GM18511 (cell line): ENCODE data around the gene CCDC171.
A peak's percentile ranks its signal among the peaks of the same experiment; 100 is the strongest.

ENCODE experiments used
- ATAC-seq: cut with Tn5 transposase; IDR thresholded peaks from one replicate; pipeline ENCODE4 v1.9.1; 2021; ENCODE audit warnings: mild to moderate bottlenecking, moderate library complexity; ENCODE audit not compliant: unreplicated experiment

Gene CCDC171

GRCh38 chr9:15867334-15867733 lies 314.5 kb downstream of the CCDC171 start:
- ATAC-seq, result no peak

DNA sequence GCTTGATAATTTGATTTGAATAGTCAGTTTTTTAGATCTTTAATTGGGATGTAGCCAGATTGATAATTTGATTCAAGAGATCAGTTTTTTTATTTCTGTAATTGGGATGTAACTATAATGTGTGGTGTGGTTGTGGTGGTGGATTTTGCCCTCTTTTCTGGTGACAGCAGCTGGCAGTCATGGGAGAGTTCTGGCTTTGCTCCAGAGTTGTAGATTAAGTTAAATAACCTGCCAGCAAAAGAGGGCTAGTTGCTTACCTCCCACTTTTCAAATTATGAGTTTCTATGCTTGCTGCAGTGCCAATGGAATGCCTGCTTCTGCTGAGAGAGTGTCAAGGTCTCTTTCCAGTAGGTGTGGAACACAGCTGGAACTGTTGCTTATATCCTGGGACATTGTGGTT lies 315.1 kb downstream of the CCDC171 start:
- ATAC-seq, result no peak

DNA sequence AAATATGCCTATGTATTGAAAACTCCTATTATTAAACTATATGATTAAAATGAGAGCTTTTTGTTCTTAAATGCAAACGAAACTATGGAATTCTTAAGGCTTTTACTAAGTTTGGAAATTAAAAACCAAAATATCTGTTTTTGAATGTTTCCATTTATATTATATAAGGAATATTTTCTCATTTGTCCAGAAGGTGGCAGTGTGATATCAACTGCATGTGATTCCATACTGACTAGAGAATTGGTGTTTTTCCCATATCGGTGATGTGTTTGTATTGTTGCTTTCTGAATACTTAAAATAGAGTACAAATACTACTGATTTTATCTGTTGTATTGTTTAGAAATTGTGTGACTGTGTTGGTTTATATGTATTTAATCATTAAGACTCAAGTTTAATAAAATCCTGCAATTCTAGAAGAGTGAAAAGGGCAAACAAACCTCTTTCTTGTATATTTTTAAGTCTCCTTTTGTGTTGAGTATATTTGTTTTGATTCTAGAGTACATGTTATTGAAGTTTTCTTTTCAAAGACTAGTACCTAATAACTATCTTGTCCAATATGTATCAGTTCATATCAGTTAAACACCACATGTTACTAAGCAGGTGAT lies 320.8 kb downstream of the CCDC171 start:
- ATAC-seq, result peak; percentile 84

- no peak for ATAC-seq
Observed at GRCh38 chr9:15882328-15882727, 329.5 kb downstream of the CCDC171 start.

DNA sequence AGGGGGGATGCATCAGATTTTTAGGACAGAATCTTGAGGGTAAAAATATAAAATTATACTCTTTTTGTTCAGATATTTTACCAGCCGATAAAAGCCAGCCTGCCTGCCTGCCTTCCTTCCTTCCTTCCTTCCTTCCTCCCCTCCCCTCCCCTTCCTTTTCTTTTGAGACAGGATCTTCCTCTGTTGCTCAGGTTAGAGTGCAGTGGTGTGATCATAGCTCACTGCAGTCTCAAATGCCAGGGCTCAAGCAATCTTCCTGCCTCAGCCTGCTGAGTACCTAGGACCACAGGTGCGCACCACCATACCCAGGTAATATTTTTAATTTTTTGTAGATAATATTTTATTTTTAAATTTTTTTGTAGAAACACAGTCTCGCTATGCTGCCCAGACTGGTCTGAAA lies 330.0 kb downstream of the CCDC171 start:
- no peak for ATAC-seq

- no peak for ATAC-seq
Observed at GRCh38 chr9:15885464-15885863, 332.6 kb downstream of the CCDC171 start.

GRCh38 chr9:15889555-15889954 lies 336.7 kb downstream of the CCDC171 start:
- no peak for ATAC-seq

DNA sequence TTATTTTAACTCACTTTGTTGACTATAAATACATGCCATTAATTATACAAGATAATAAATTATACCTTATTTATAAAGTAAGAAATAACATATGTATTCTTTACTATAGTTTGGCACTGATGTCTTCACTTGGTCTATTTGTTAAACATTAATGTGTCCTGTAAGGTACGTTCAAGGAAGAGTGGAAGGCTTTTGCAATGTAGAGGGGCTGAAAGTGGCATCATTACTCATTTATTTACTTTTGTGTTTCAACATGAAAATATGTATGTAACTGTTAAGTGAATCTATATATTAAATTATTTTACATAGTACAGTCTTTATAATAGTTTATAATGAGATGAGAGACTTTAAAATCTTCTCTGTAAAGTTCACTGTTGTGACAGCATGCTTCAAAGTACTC lies 348.7 kb downstream of the CCDC171 start:
- no peak for ATAC-seq

- no peak for ATAC-seq
Observed at GRCh38 chr9:15909297-15909696, 356.5 kb downstream of the CCDC171 start.

GRCh38 chr9:15915711-15916110 lies 362.9 kb downstream of the CCDC171 start:
- ATAC-seq, result no peak

DNA sequence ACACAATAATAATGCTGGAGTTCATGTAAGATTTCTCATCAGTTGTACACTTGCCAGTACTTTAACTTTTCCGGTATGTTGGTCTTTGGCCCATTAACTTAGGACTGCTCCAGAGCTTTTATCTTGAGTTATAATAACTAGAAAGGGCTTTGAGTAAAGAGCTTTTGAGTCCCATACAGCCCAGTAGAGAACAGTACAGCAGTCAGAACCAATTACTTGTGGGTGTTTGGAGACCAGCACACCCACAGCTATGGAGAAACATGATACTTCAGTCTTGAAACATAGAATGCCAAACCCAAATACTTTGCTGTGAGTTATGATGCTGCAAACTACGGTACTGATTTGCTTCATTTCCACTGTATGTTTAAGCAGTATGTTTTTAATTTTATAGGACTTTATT lies 374.3 kb downstream of the CCDC171 start:
- no peak for ATAC-seq

DNA sequence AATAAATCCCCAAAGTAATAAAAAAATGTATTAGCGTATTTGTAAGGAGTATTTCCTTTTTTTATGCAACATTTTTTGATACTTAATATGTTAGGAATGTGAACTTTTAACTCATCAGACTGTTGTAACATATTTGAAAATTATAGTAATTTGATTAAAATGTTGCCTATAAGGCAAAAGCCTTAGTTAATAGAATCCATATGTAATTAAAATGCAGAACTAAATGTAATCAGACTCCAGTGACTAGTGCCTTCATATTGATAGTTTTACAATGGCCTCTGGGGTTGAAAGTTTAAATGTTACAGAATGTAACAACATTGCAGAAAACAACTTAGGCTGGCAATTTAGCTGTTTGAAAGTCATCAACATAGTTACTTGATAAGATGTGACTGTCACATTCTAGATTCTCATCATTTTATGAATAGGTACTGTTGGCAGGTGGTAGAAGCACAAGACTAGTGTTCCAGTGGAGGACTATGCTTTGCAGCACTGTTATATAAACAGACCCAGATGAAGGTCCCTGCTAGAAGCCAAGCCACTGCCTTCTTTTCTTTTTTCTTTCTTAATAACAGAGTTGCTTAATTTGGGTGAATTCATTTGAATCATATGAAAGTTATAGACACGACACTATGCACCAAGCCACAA lies 382.9 kb downstream of the CCDC171 start:
- no peak for ATAC-seq

GRCh38 chr9:15936306-15936921 lies 383.6 kb downstream of the CCDC171 start:
- no peak for ATAC-seq

DNA sequence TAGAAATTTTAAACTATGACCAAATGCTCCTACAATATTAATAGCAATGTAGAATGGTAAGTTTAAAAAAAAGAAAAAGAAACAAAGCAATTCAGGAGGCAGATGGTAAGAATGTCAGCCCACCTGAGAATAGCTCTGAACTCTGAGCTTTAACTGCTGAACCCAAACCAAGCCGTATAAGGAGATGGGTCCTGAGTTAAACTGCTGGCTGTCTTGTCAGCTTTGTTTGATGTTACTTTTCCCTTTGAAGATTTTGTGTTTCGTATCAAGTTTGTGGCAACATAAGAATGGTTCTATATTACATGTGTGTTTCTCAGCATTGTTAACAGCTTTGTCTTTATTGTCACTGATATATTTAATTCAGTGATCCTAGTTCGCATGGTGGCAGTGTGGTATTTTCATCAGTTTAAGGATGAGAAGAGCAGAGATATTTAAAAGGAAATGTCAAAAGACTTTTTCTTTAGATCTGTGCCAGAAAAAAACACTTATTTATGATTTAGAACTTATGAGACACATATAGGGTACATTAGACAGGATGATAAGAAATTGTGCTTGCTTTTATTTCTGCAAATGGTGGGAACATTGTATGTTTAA lies 390.1 kb downstream of the CCDC171 start:
- ATAC-seq, result no peak

DNA sequence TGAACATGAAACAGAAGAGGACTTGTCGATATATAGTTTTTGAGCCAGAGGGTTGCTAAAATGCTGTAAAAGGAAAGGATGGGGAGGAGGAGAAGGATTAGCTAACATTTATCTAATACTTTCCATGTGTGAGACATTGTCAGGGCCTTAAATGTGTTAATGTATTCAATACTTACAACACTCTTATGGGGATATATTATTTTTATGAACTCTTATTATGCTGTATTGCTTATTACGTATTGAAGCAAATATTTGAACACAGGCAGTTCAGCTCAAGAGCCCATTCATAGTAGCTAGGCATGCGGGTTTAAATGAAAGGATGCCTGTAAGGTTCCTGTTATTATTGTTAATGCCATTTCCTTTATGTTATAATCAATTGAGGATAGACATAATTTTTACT lies 391.5 kb downstream of the CCDC171 start:
- no peak for ATAC-seq

DNA sequence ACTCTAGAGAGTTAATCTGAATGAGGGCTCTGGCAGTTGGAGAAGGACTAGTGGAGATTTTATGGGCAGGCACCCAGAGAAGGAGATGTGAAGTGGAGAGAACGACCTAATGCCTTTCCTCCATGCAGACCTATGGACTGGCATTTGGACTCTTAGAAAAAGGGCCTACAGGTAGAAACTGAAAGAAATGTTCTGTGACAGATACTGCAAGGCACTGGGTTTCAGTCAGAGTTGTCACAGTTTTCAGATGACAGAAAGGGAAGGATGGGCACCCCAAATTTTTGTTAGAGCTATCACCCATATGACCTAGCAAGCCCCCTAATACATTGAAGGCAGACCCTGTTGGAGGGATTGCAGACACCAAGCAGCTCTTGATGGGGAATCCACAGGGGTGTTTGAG lies 406.8 kb downstream of the CCDC171 start:
- no peak for ATAC-seq

DNA sequence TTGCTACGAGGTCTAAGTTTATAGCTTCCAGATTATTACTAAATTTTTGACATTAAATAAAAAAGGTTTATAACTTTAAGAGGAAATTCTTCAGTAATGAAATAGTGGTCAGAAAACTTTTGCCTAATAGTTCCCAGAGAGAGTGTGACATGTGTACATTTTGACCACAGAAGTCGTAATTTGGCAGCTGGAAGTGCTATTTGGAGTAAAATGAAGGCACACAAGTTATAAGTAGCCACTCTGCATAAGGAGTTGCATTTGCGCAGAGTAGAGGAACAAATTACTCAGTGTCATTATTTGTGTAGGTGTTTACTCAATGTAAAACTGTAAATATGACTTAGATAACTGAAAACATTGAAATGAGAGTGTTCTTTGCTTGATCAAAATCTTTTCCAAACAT lies 408.4 kb downstream of the CCDC171 start:
- no peak for ATAC-seq

- ATAC-seq, result no peak
Observed at GRCh38 chr9:15965246-15965745, 412.5 kb downstream of the CCDC171 start.

- ATAC-seq, result no peak
Observed at GRCh38 chr9:15966471-15966870, 413.6 kb downstream of the CCDC171 start.

GRCh38 chr9:15967068-15967467 lies 414.2 kb downstream of the CCDC171 start:
- ATAC-seq, result no peak

DNA sequence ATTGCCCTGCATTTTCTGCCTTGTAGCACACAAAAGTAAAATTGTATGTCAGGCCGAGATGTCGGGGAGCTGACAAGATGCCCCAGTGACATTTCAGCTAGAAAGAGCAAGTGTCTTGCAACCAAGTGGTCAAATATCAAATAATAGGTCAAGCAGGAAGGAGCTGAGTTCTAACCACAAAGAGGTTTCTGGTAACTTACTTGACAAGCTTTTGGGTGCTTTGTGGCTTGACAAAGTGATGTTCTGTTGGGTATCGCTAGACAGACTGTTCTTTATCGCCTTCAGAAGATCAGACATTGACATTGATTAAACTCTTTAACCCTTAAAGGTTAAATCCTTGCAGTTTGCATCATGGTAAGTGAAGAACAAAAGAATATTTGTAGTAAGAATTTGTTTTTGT lies 419.9 kb downstream of the CCDC171 start:
- ATAC-seq, result no peak
